Measurements from ENCODE around the gene KRTAP5-2.
"Not testable (repeated sequence)": the region's sequence is repeated elsewhere in the genome, so short reads cannot be mapped to it uniquely, and the experiment has no call there.

KRTAP5-2 gene

GRCh38 chr11:1586699-1587098, 11.4 kb downstream of the KRTAP5-2 start:
- no peak for DNase-seq

DNA sequence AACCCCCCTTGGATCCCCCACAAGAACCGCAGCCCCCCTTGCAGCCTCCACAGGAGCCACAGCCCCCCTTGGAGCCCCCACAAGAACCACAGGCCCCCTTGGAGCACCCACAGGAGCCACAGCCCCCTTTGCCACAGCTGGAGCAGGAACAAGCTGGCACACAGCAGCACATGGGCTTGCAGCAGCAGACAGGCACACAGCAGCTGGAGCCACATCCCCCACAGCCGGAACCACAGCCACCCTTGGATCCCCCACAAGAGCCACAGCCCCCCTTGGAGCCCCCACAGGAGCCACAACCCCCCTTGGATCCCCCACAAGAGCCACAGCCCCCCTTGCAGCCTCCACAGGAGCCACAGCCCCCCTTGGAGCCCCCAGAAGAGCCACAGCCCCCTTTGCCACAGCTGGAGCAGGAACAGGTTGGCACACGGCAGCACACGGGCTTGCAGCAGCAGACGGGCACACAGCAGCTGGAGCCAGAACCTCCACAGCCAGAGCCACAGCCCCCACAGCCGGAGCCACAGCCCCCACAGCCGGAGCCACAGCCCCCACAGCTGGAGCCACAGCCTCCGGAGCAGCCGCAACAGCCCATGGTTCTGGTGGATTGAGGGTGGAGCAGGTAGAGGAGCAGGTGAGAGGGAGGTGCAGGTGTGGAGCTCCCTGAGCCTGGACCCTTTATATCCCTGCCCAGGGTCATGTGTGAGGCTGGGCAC, 13.3 kb downstream of the KRTAP5-2 start, which contains the start of gene KRTAP5-1:
Gene KRTAP5-1, minus strand, starts transcription at position 623 of the 710 bp plus-strand sequence. Its CDS starts 34 bp downstream, at position 589.
- not testable (repeated sequence) for DNase-seq

DNA sequence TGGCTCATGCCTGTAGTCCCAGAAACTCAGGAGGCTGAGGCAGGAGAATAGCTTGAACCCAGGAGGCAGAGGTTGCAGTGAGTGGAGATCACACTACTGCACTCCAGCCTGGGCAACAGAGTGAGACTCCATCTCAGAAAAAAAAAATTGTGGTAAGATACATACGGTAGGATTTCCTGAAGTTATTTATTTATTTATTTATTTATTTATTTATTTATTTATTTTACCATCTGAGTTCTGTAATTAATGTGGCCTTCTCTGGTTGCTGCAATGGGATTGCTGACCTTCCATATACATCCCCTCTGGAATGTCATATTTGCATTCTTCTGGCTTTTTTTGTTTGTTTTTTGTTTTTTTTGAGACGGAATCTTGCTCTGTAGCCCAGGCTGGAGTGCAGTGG, 15.2 kb downstream of the KRTAP5-2 start:
- DNase-seq, result not testable (repeated sequence)

DNA sequence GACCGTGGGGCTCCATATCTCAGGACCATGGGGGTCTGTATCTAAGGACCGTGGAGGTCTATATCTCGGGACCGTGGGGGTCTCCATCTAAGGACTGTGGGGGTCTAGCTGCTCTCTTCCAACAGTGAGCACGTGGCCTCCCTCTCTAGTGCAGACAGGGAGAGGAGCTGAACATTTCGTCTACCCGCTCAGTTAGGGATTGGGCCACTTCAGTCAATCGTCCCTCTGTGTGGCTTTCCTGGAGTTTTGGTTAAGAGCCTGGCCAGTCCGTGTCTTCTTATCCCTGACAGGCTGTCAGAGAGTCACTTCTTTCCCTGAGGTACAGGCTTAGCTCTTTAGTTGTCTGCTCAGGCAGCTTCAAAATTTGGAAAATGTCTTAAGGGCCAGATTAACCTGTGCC, 16.1 kb downstream of the KRTAP5-2 start:
- DNase-seq, result no peak

- no peak for DNase-seq
Observed at GRCh38 chr11:1576825-1577224, 21.3 kb downstream of the KRTAP5-2 start.

- DNase-seq, result not testable (repeated sequence)
Observed at GRCh38 chr11:1575756-1576155, 22.3 kb downstream of the KRTAP5-2 start.

- no peak for DNase-seq
Observed at GRCh38 chr11:1574933-1575242, 23.2 kb downstream of the KRTAP5-2 start.

GRCh38 chr11:1574238-1574932, 23.7 kb downstream of the KRTAP5-2 start:
- no peak for DNase-seq

DNA sequence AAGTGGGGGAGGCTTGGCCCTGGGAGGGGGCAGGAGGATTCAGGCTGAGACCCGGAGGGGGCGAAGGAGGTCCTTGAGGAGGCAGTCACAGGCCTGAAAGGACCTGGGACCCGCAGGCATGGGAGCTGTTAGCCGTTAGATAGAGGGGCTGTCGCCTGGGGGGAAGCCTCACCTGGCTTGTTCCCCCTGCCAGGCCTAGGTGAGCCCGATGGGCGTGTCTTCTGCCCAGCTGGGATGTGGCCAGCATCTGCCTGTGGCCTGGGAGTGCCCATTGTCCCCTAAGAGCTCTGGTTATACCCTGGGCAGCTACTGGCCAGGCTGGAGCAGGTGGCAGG, 24.2 kb downstream of the KRTAP5-2 start:
- DNase-seq, result peak; percentile 60

DNA sequence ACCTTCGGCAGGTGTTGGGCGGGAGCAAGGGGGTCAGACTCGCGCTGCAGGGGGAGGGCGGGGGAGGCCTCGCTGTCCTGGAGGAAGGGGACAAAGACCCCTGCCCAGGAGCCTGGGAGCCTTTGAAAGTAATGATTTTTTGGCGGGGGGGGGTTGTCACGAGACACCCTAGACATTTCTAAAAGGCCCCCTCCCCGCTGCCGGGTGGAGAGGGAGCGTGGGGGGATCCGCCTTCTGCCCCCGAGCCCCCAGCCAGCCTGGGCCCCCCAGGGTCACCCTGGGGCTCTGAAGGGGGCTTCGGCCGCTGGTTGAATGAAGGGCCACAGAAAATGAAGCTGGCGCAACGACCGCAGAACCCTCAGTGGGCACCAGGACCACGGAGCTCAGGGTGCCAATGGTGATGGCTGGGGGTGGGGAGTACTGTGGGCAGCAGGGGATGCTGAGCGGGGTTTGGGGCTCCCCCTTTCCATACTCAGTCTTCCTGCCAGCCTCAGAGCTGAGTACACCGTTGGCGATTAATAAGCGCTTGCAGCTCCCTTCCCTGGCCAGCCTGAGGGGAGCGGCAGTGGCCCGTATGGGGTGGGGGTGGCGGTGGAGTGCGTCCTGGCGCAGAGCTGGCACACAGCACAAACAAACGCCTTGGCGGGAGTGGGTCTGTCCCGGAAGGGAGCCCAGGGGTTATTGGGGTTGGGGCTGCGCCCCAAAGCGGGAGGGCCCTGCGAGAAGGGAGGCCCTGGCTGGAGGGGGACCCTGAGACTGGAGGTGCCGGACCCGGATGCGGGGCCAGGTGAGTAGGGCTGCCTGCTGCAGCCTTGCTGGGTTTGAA, 24.8 kb downstream of the KRTAP5-2 start:
- no peak for DNase-seq

DNA sequence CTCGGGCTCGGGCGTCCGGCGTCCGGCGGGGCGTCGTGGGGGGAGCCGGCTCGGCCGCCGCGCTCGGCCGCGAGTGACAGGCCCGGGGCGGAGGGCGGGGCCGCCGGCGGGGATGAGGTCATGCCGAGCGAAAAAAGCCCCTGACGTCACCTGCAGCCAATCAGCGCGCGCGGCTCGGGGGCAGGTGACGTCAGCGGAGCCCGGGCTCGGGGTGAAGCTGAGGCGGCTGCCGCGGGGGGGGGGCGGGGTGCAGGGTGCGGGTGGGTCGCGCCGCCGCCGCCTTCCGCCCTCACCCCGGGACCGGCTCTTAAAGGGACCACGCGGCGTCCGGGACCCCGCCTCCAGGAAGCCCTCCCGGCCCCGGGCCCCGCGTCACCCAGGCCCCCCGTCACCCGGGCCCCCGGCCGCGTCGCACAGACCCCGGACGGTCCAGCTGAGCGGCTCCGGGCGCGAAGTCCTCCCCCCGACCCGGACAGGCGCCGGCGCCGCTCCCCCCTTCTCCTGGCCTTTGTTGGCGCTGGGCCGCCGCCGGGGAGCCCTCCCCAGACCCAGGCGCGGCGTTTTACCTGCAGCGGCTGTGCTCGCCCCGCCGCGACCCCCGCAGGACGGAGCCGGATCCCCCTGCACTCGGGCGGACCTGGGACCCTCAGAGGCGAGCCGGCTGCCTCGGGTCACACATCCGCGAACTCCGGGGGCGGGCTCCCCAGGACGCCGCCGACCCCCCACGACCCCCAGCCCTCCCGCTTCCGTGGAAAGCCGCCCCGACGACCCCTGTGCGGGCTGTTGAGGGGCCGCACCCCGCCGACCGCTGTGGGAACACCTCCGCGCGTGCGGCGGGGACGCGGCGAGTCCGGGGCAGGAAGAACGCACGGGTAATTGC, 25.7 kb downstream of the KRTAP5-2 start, which contains the start of gene DUSP8:
Gene DUSP8, minus strand, starts transcription at position 75 of the 880 bp plus-strand sequence. CDS start 6,445 bp downstream, outside the sequence.
- peak; percentile 63 for DNase-seq

DNA sequence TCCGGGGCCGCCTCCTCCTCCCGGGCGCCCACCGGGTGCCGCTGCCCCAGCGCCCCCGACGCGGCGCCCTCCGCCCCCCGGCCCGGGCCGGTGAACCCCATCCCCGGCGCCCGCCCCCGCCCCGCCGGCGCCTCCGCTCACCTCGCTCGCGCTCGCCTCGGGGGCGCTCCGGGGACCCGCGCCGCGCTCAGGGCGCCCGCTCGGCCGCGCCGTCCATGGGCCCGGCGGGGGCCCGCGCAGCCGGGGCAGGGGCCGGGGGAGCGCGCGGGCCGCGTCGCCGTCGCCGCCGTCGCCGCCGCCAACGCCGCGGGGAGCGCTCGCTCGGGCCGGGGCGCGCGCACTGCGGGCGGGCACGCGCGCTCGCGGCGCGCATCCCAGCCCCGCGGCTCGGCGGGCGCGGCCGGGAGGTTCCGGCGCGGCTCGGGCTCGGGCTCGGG, 26.3 kb downstream of the KRTAP5-2 start:
- no peak for DNase-seq

DNA sequence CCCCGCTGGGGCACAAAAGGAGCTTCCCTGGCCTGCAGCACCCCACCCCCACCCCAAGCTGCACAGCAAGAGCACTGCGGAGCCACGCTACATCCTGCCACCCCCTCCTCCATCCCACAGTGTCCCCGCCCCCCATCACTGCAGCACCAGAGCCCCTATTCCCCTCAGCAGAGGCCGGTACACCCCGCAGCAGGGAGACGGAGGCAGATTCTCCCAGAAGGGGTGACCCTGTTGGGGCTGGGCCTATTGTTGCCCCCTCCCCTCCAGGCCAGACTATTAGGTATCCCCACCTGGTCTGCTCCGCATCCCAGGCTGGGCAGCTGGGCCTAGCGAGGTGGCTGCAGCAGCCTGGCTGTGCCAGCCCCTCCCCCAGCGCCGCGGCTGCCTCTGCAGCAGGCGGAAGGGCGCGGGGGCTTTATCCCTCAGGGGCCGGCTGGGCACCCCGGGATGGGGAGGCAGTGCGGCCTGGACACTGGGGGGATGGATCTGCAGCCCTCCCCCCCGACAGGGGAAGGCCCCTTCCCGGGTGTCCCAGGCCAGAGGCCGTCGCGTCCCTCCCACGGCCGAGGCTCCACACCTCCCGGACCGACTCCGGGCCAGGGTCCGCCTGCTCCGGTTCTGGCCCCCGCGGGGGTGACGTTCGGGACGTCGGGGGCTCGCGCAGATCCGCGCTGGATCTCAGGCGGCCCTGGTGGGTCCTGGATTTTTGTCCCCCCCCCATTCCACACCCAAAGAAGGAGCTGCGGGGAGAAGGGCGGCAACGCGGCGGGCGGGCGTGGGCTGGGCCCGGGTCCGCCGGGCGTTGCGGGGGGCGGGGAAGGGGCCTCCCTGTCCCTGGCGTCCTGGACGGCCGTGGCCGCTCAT, 27.0 kb downstream of the KRTAP5-2 start:
- DNase-seq, result no peak

DNA sequence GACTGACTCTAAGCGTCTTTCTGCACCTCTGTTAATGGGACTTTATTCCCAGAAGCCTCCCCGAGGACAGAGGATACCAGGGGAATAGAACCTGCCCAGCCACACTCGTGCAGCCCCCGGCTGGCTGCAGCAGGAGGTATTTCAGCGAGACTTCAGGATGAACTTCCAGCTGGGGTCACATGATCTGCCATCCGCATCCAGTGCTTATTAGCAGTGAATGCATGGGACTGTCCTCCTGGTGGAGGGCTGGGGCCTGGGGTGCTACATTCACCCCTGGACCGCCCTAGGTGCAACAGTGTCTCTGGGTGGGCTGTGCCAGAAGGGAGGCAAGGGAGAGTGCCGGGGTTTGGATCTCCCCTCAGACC, 27.6 kb downstream of the KRTAP5-2 start:
- DNase-seq, result no peak

- DNase-seq, result no peak
Observed at GRCh38 chr11:1570001-1570453, 28.1 kb downstream of the KRTAP5-2 start.

DNA sequence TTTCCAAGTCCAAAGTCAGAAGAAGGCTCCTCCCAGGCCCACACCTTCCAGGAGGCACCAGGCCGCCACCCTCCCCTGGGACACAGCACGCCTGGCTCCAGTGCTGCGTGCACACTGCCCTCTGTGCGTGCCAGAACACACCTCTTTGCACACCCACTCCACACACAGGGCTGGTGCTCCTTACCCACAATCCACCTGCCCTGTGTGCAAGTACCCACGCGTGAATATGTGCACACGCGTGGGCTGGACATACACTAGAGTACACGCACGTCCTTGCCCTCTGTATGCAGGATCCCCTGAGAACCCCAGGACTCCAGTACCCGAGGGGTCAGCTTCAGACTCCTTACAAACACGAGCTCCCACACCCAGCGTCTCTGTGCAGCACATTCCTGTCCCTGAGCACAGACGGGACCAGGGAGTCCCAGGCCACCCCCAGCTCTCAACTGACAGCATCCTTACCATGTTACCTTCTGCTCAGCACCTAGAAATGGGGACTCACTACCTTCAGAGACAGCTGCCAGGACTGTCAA, 28.8 kb downstream of the KRTAP5-2 start:
- DNase-seq, result no peak

DNA sequence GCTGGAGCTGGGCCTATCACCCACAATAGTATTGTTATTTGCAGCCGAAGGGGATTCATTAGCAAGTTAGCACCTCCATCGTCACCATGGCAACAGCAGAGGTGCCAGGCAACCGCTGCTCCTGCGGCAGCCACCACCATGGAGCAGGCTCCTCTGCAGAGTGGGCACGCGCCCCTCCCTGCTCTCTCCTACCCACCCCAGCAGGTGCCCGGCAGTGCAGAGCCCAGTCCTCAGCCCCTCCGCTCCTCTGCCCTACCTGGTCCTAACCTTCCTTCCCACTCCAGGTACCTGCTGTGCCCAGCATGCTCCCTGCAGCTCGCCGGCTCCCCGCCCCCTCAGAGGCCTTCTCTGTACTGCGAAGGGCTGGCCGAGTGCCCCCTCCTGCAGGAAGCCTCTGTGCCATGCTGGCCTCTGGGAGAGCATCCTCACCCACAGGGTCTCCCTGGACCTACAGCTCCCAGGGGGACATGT, 29.6 kb downstream of the KRTAP5-2 start:
- DNase-seq, result no peak

- DNase-seq, result no peak
Observed at GRCh38 chr11:1567721-1568100, 30.4 kb downstream of the KRTAP5-2 start.

- no peak for DNase-seq
Observed at GRCh38 chr11:1567052-1567720, 30.9 kb downstream of the KRTAP5-2 start.

GRCh38 chr11:1566381-1567051, 31.6 kb downstream of the KRTAP5-2 start:
- DNase-seq, result no peak

Data from NCI-H510A (cell line).